Stimulated activated CD4-positive, alpha-beta T cell treated with anti-CD3 and anti-CD28 coated beads, Interleukin-4, amount 100 ng/mL, for 48 hours (primary cell): Measurements from ENCODE around the gene ATP13A1.

Experiments
- DNase-seq, 2 donors: peaks; one replicate each; pipeline ENCODE4 v3.0.0-alpha.2; 2020; ENCODE audit warnings: low read depth in 2 of 2

The ATP13A1 gene

GRCh38 chr19:19662871-19663255, 613 bp downstream of the ATP13A1 start:
- no peak for DNase-seq

GRCh38 chr19:19662344-19662743, 1.1 kb downstream of the ATP13A1 start:
- DNase-seq = no peak

GRCh38 chr19:19661675-19662251, 1.7 kb downstream of the ATP13A1 start:
- DNase-seq = peak; percentile 16 to 35

GRCh38 chr19:19661141-19661674, 2.3 kb downstream of the ATP13A1 start:
- no peak for DNase-seq

- no peak for DNase-seq
Measured at GRCh38 chr19:19659646-19660245, 3.7 kb downstream of the ATP13A1 start.

GRCh38 chr19:19657397-19657783, 6.1 kb downstream of the ATP13A1 start:
- DNase-seq = no peak

- no peak for DNase-seq
Measured at GRCh38 chr19:19656451-19657396, 6.8 kb downstream of the ATP13A1 start.

GRCh38 chr19:19655641-19656343, 7.7 kb downstream of the ATP13A1 start:
- DNase-seq = no peak

- no peak for DNase-seq
Measured at GRCh38 chr19:19655051-19655594, 8.4 kb downstream of the ATP13A1 start.

- no peak for DNase-seq
Measured at GRCh38 chr19:19654441-19654840, 9.0 kb downstream of the ATP13A1 start.

GRCh38 chr19:19653597-19654147, 9.8 kb downstream of the ATP13A1 start:
- DNase-seq = no peak

- DNase-seq = no peak
Measured at GRCh38 chr19:19652482-19653295, 10.8 kb downstream of the ATP13A1 start.

GRCh38 chr19:19651076-19651475, 12.4 kb downstream of the ATP13A1 start:
- DNase-seq = no peak

GRCh38 chr19:19650331-19650730, 13.1 kb downstream of the ATP13A1 start:
- no peak for DNase-seq

GRCh38 chr19:19649580-19649995, 13.9 kb downstream of the ATP13A1 start:
- DNase-seq = no peak

GRCh38 chr19:19649155-19649554, 14.3 kb downstream of the ATP13A1 start:
- DNase-seq = no peak

GRCh38 chr19:19647037-19647835, 16.2 kb downstream of the ATP13A1 start:
- DNase-seq = no peak

GRCh38 chr19:19645233-19645870, 18.1 kb downstream of the ATP13A1 start:
- DNase-seq = no peak

GRCh38 chr19:19644054-19644388, 19.5 kb downstream of the ATP13A1 start:
- DNase-seq = no peak
